SK-N-MC (cell line): ENCODE measurements around the gene STIL.
A peak's percentile ranks its signal among the peaks of the same experiment; 100 is the strongest.
"Not testable (repeated sequence)": the region's sequence is repeated elsewhere in the genome, so short reads cannot be mapped to it uniquely, and the experiment has no call there.

ENCODE experiments used
- DNase-seq: peaks from one replicate; pipeline ENCODE4 v3.0.0-alpha.2; 2011; ENCODE audit warnings: low read depth, low spot score
- H3K27ac ChIP-seq: fragments of 200-600 bp; sonication (generic); 2 replicates; pipeline ENCODE4 v1.5.1; 2016; ENCODE audit warnings: mixed run types
- H3K36me3 ChIP-seq: fragments of 200-600 bp; sonication (generic); 2 replicates; pipeline ENCODE4 v1.6.1; 2017; ENCODE audit warnings: antibody characterized with exemption, low read length, mixed read lengths; ENCODE audit not compliant: insufficient read depth
- H3K4me3 ChIP-seq: fragments of 200-600 bp; sonication (generic); 2 replicates; pipeline ENCODE4 v1.5.1; 2016
- H3K9ac ChIP-seq: fragments of 200-600 bp; sonication (generic); 2 replicates; pipeline ENCODE4 v1.8.0; 2017; ENCODE audit warnings: mixed run types, mixed read lengths; ENCODE audit not compliant: insufficient read length
- H3K9me3 ChIP-seq: fragments of 200-600 bp; sonication (generic); 2 replicates; pipeline ENCODE4 v1.6.1; 2017; ENCODE audit warnings: low read depth, mild to moderate bottlenecking, antibody characterized with exemption, low read length, moderate library complexity, mixed read lengths
- EZH2 ChIP-seq: fragments of 200-600 bp; sonication (generic); IDR thresholded peaks from one replicate; pipeline ENCODE4 v1.6.1; 2017; ENCODE audit warnings: antibody characterized with exemption
- FOXP2 ChIP-seq: optimal IDR thresholded peaks from 2 replicates; pipeline ENCODE3; 2011; ENCODE audit warnings: mild to moderate bottlenecking, moderate library complexity; ENCODE audit not compliant: insufficient read depth; ENCODE audit errors: extremely low read length, control extremely low read depth
- POLR2AphosphoS5 ChIP-seq: IDR thresholded peaks from 2 replicates; pipeline ENCODE4 v1.6.1; 2012; ENCODE audit warnings: mild to moderate bottlenecking, low read depth, low read length, borderline replicate concordance

Gene STIL

GRCh38 chr1:47313915-47314664 is at the start of gene STIL:
Gene STIL, minus strand, starts transcription at chr1:47314147. Its CDS starts 3,828 bp downstream, at chr1:47310319.
- DNase-seq: peak; percentile 99
- H3K27ac ChIP-seq: peak within 1 kb of the TSS; percentile 94
- TF ChIP-seq EZH2: no peak
- peak; percentile 90 for TF ChIP-seq POLR2AphosphoS5
- H3K36me3 ChIP-seq: peaks cover 15% of the 10 kb centered on the region
- H3K4me3 ChIP-seq: peak within 1 kb of the TSS; percentile 88
- peak within 1 kb of the TSS; percentile 86 for H3K9ac ChIP-seq
- no peaks in the 10 kb centered on the region for H3K9me3 ChIP-seq

DNA sequence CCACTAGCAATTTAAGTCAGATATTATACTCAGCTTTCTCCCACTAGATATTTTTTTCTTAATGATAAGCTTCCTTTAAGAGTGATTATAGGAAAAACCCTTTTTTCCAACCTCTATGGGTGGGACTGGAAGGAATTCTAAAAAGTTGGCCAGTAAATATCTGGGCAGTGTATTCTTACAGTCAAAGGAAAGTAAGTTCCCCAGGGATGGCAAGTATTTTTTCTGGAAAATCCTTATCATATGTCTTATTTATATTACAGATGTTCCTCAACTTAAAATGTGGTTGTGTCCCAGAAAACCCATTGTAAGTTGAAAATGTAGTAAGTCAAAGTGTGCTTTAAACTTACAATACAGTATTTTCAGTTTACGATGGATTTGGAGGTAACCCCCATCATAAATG is 48.9 kb upstream of the STIL start:
- no peak for DNase-seq
- H3K27ac ChIP-seq: no peak overlapping the region
- H3K9me3 ChIP-seq: no peaks in the 10 kb centered on the region
- H3K9ac ChIP-seq: no peak overlapping the region
- no peak overlapping the region for H3K4me3 ChIP-seq
- no peaks in the 10 kb centered on the region for H3K36me3 ChIP-seq
- no peak for TF ChIP-seq EZH2

DNA sequence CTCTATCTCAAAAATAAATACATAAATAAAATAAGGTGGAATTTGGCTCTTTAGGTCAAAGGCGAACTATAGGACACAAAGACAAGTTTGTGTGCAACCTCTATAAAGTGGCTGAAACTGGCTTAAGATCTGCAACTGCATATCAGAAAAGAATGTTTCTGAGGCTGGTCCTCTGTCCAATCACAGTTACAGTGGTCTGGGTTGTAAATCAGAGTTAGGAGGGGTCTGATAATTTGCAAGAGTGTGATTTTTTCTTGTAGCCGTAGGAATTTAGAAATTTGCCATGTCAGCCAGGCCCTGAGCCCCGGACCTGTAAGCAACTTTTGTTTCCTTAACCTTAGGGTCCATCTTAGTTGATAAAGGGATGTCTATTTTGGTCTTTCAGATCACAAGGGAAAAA is 47.4 kb upstream of the STIL start:
- Histone ChIP-seq H3K9me3 (no peaks in the 10 kb centered on the region), H3K4me3 (no peak overlapping the region), H3K27ac (no peak overlapping the region), H3K9ac (no peak overlapping the region), H3K36me3 (no peaks in the 10 kb centered on the region)
- DNase-seq: no peak
- TF ChIP-seq EZH2 (no peak), POLR2AphosphoS5 (no peak), FOXP2 (no peak)

GRCh38 chr1:47351305-47351704 is 37.4 kb upstream of the STIL start:
- H3K9ac ChIP-seq: no peak overlapping the region
- no peak overlapping the region for H3K27ac ChIP-seq
- H3K4me3 ChIP-seq: no peak overlapping the region
- no peak for DNase-seq
- H3K9me3 ChIP-seq: no peaks in the 10 kb centered on the region
- TF ChIP-seq POLR2AphosphoS5 (no peak), FOXP2 (no peak), EZH2 (no peak)
- no peaks in the 10 kb centered on the region for H3K36me3 ChIP-seq

- no peaks in the 10 kb centered on the region for H3K9me3 ChIP-seq
- H3K36me3 ChIP-seq: no peaks in the 10 kb centered on the region
- no peak overlapping the region for H3K27ac ChIP-seq
- DNase-seq: no peak
- TF ChIP-seq POLR2AphosphoS5: no peak
- no peak for TF ChIP-seq EZH2
- TF ChIP-seq FOXP2: no peak
- H3K9ac ChIP-seq: no peak overlapping the region
- no peak overlapping the region for H3K4me3 ChIP-seq
Observed at GRCh38 chr1:47348246-47348645, 34.3 kb upstream of the STIL start.

DNA sequence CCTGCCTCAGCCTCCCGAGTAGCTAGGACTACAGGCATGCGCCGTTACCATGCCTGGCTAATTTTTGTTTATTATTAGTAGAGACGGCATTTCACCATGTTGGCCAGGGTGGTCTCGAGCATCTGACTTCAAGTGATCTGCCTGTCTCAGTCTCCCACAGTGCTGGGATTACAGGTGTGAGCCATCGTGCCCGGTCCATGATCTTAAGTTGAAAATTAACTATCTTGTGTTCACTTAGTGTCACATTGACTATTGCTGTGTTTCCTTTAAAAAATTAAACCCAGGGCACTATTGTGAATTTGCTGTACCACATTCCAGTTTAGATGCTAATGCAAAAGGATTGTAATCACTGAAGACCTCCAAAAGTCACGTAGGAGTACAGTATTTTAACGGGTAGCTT is 33.8 kb upstream of the STIL start:
- H3K9ac ChIP-seq: no peak overlapping the region
- TF ChIP-seq POLR2AphosphoS5: no peak
- TF ChIP-seq FOXP2: no peak
- TF ChIP-seq EZH2: no peak
- H3K9me3 ChIP-seq: no peaks in the 10 kb centered on the region
- H3K27ac ChIP-seq: no peak overlapping the region
- DNase-seq: no peak
- H3K36me3 ChIP-seq: no peaks in the 10 kb centered on the region
- no peak overlapping the region for H3K4me3 ChIP-seq

- not testable (repeated sequence) for DNase-seq, H3K9ac ChIP-seq, H3K27ac ChIP-seq, H3K9me3 ChIP-seq, H3K4me3 ChIP-seq, H3K36me3 ChIP-seq
Observed at GRCh38 chr1:47346979-47347378, 33.0 kb upstream of the STIL start.

DNA sequence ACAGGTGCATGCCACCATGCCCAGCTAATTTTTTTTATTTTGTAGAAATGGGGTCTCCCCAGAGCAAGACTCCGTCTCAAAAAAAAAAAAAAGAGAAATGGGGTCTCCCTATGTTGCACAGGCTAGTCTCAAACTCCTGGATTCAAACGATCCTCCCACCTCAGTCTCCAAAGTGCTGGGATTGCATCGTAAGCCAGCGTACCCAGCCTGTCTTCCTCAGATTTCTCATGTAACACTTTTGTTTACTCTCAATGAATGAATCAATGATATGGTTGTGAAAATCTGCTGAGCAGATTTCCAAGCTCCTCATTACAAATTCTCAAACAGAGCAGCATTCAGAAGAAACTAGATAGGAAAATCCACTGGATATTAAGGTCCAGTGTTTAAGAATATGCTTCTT is 26.3 kb upstream of the STIL start:
- DNase-seq: no peak
- TF ChIP-seq EZH2 (no peak), FOXP2 (no peak), POLR2AphosphoS5 (no peak)
- H3K27ac ChIP-seq: no peak overlapping the region

More for the DNA sequence above, 26.3 kb upstream of the STIL start:
- no peaks in the 10 kb centered on the region for H3K9me3 ChIP-seq
- peaks cover 5% of the 10 kb centered on the region; the same call in 1 of the 2 replicates for H3K36me3 ChIP-seq
- H3K9ac ChIP-seq: no peak overlapping the region
- H3K4me3 ChIP-seq: no peak overlapping the region
